ENCODE data around the gene PROM1. TPM values are rescaled to one million over a fixed set of nuclear protein-coding genes. Genes with fewer than 3 reads are reported as not detected.

The PROM1 gene
- total and polyA plus RNA-seq, 2 of the 8 experiments (the other 6 are each of a cell fraction or from before 2014, with no cell fraction given) = 36.0 to 59.7 TPM

DNA sequence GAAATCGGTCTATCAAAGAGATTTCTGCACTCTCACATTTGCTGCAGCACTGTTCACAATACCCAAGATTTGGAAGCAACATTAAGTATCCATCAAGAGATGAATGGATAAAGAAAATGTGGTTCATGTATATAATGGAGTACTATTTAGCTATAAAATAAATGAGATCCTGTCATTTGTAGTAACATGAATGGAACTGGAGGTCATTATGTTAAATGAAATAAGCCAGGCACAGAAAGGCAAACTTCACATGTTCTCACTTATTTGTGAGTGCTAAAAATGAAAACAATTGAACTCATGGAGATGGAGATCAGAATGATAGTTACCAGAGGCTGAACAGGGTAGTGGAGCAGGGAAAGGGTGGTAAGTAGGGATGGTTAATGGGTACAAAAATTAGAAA, 17.0 kb upstream of the PROM1 start:
- H2BK12ac ChIP-seq (ENCODE audit: low read depth, low read length) = no peak overlapping the region
- WGBS, 2 experiments (ENCODE audit: extremely low coverage in 1 of 2, insufficient coverage in 1 of 2, insufficient read length in 1 of 2, insufficient replicate concordance in 2 of 2, low coverage in 1 of 2, low lambda C conversion rate in 2 of 2, missing lambda C conversion rate in 1 of 2) = 100% methylated on average over 1 of the region's 1 CpG; no CpG with 5 or more reads in 1 of the 2 experiments
- H3K14ac ChIP-seq (ENCODE audit: insufficient read length) = no peak overlapping the region
- no peak overlapping the region for H4K91ac ChIP-seq (replicated peaks; ENCODE audit: insufficient read length, low read length)
- ChIA-PET CTCF (ENCODE audit: partially characterized antibody) (no interaction called here), POLR2A (ENCODE audit: partially characterized antibody) (no interaction called here)
- DNase-seq (ENCODE audit: low read depth in 1 of 2, low spot score in 2 of 2) (no peak), FAIRE-seq (no peak)
- no peaks in the 10 kb centered on the region for H3K9me3 ChIP-seq (ENCODE audit: insufficient read depth in 2 of 2, low read depth in 1 of 2, low read length in 1 of 2)
- no peak overlapping the region for H2BK15ac ChIP-seq (ENCODE audit: low read length)
- no peaks in the 10 kb centered on the region for H4K20me1 ChIP-seq (replicated peaks in 1 of 2; ENCODE audit: control insufficient read depth in 1 of 2, insufficient read depth in 2 of 2, low read length in 2 of 2)
- no peak overlapping the region for H3K27ac ChIP-seq (ENCODE audit: low read depth, low read length)
- H3K36me3 ChIP-seq (ENCODE audit: control insufficient read depth in 2 of 4, insufficient read depth in 4 of 4, low read length in 3 of 4) = no peaks in the 10 kb centered on the region
- no peak overlapping the region for H2BK5ac ChIP-seq (ENCODE audit: low read depth, low read length)
- no peak overlapping the region for H3K56ac ChIP-seq (replicated peaks; ENCODE audit: insufficient read length, low read depth, low read length)
- H2AK5ac ChIP-seq (ENCODE audit: low read depth, low read length) = no peak overlapping the region
- H3K4me2 ChIP-seq (ENCODE audit: insufficient read depth in 1 of 2, low read depth in 2 of 2, low read length in 2 of 2) = no peak overlapping the region
- no peak overlapping the region for H3K4me3 ChIP-seq (ENCODE audit: extremely low read depth in 1 of 4, insufficient read depth in 2 of 4, low read depth in 3 of 4, low read length in 4 of 4)
- no peak overlapping the region for H4K8ac ChIP-seq (ENCODE audit: extremely low read depth, insufficient read depth, low read length)
- no peaks in the 10 kb centered on the region for H3K79me2 ChIP-seq (ENCODE audit: control insufficient read depth in 1 of 2, insufficient read depth in 2 of 2, low read length in 2 of 2)
- TF ChIP-seq CHD1 (IDR thresholded peaks at IDR 0.05; ENCODE audit: low read depth, low read length) (no peak), JUND (IDR thresholded peaks at IDR 0.05; ENCODE audit: low read length) (no peak), TAF7 (optimal IDR thresholded peaks at IDR 0.05; ENCODE audit: borderline replicate concordance, low read depth, low read length) (no peak), NANOG (IDR thresholded peaks at IDR 0.05; ENCODE audit: insufficient read depth, low read depth, low read length, poor library complexity, severe bottlenecking) (no peak), EZH2 (IDR thresholded peaks at IDR 0.05; ENCODE audit: low read depth, low read length, severe bottlenecking) (no peak), KDM4A (IDR thresholded peaks at IDR 0.05; ENCODE audit: low read depth, low read length, severe bottlenecking) (no peak), RBBP5 (IDR thresholded peaks at IDR 0.05; ENCODE audit: borderline replicate concordance, low read depth, low read length) (no peak), TBP (IDR thresholded peaks at IDR 0.05; ENCODE audit: low read depth, low read length) (no peak), CBX8 (IDR thresholded peaks at IDR 0.05; ENCODE audit: borderline replicate concordance, low read depth, low read length) (no peak), HDAC6 (IDR thresholded peaks at IDR 0.05; ENCODE audit: low read depth, low read length) (no peak), SP2 (IDR thresholded peaks at IDR 0.05; ENCODE audit: low read length) (no peak)
- H3K23ac ChIP-seq (ENCODE audit: insufficient read length) = no peak overlapping the region
- H3K18ac ChIP-seq (ENCODE audit: extremely low read depth, low read length) = no peak overlapping the region
- no peaks in the 10 kb centered on the region for H3K27me3 ChIP-seq (replicated peaks in 1 of 4; ENCODE audit: control insufficient read depth in 3 of 4, extremely low read depth in 1 of 4, insufficient read depth in 3 of 4, low read length in 3 of 4)
- H3K4me1 ChIP-seq (replicated peaks in 1 of 4; ENCODE audit: control insufficient read depth in 3 of 4, insufficient read depth in 4 of 4, low read length in 3 of 4) = no peaks in the 10 kb centered on the region
- H3K79me1 ChIP-seq (ENCODE audit: low read depth, low read length) = no peaks in the 10 kb centered on the region
- no peak overlapping the region for H3K9ac ChIP-seq (replicated peaks in 1 of 4; ENCODE audit: extremely low read depth in 1 of 4, low read depth in 3 of 4, low read length in 3 of 4)
- H2BK120ac ChIP-seq (replicated peaks; ENCODE audit: low read depth, low read length) = no peak overlapping the region
- H2AFZ ChIP-seq (ENCODE audit: low read length) = no peak overlapping the region
- H4K5ac ChIP-seq (ENCODE audit: insufficient read length, low read depth, low read length) = no peak overlapping the region
- H2BK20ac ChIP-seq (ENCODE audit: low read length) = no peak overlapping the region
- H3K23me2 ChIP-seq (ENCODE audit: low read depth, low read length) = no peaks in the 10 kb centered on the region
- H3K4ac ChIP-seq (replicated peaks; ENCODE audit: insufficient read length, low read depth, low read length) = no peak overlapping the region

Measured in H1 (cell line).